Measurements from ENCODE around the gene SH3GL2.
"Not testable (repeated sequence)": the region's sequence is repeated elsewhere in the genome, so short reads cannot be mapped to it uniquely, and the experiment has no call there.

Gene SH3GL2

DNA sequence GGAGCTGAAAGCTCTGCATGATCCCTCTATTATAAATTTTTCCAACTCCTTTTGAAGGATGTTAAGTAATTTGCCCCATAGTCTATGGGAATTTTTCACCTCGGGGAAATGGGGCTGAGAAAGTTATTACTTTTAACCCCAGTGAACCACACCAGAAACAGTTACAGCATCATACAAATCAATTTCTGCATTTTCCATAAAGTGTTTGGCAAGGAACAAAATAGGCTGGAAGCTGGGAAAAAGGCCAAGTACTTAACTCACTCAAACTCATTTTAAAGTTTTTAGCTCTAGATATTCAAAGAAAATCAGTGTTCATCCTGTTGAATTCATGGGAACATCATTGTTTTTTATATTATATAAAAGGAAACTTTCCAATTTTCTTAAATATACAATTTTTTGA lies 160.9 kb downstream of the SH3GL2 start:
- Histone ChIP-seq H3K27ac (ENCODE audit: low read length) (no peak overlapping the region), H3K4me1 (ENCODE audit: control insufficient read depth, insufficient read depth, low read length) (peaks cover 1% of the 10 kb centered on the region; the same call in 1 of the 2 replicates), H3K9me3 (ENCODE audit: control insufficient read depth, insufficient read depth, low read length) (no peaks in the 10 kb centered on the region), H3K4me3 (ENCODE audit: low read length) (no peak overlapping the region), H3K27me3 (ENCODE audit: control insufficient read depth, insufficient read depth, low read length) (no peaks in the 10 kb centered on the region), H3K36me3 (ENCODE audit: control insufficient read depth, insufficient read depth, low read length) (no peaks in the 10 kb centered on the region)
- no peak for DNase-seq (ENCODE audit: low read depth, low spot score)
- no CpG with 5 or more reads among the region's 1 CpG for WGBS (ENCODE audit: insufficient coverage, insufficient read length)

DNA sequence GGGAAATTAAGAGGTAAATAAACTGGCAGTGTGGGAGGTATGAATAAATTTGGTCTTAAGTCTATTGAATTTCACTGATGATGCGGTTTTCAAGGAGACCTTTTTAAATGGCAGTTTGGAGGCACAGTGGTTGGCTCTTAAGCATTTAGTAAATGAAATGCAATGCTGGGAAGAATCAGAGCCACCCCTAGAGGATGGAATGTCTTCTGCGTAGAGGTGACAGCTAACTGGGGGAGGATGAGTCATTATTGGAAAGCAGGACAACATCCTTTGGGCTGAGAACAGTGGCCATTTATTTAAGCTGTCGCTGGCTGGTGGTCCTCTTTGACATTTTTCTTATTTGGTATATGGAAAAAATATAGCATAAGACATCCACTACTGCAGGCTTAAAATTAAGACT lies 163.2 kb downstream of the SH3GL2 start:
- Histone ChIP-seq H3K9me3 (ENCODE audit: control insufficient read depth, insufficient read depth, low read length) (no peaks in the 10 kb centered on the region), H3K27ac (ENCODE audit: low read length) (no peak overlapping the region), H3K36me3 (ENCODE audit: control insufficient read depth, insufficient read depth, low read length) (no peaks in the 10 kb centered on the region), H3K27me3 (ENCODE audit: control insufficient read depth, insufficient read depth, low read length) (no peaks in the 10 kb centered on the region), H3K4me1 (ENCODE audit: control insufficient read depth, insufficient read depth, low read length) (peaks cover 1% of the 10 kb centered on the region; the same call in 1 of the 2 replicates), H3K4me3 (ENCODE audit: low read length) (no peak overlapping the region)
- peak; percentile 52 for DNase-seq (ENCODE audit: low read depth, low spot score)
- no CpG with 5 or more reads among the region's 3 CpGs for WGBS (ENCODE audit: insufficient coverage, insufficient read length)

DNA sequence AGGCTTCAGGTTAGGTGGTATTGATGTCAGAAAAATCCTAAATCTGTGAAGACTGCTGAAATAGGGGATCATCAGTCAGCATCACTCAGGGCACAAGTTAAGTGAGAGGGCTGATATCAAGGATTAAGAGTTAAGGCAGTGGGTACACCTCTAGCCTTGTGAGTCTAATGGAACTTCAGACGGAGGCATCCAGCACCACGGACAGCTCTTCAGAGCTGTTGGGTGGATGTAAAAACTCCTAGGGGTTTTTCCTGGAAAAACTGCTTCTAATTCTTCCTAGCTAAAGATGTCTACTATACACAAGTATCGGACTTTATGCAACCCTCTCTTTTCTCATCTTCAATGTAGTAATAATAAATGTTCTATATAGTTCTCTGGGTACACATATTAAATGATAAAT lies 165.9 kb downstream of the SH3GL2 start:
- no peaks in the 10 kb centered on the region for H3K36me3 ChIP-seq (ENCODE audit: control insufficient read depth, insufficient read depth, low read length)
- no peak overlapping the region for H3K4me3 ChIP-seq (ENCODE audit: low read length)
- H3K27ac ChIP-seq (ENCODE audit: low read length), result no peak overlapping the region
- WGBS (ENCODE audit: insufficient coverage, insufficient read length), result no CpG with 5 or more reads among the region's 3 CpGs
- peak; percentile 31 for DNase-seq (ENCODE audit: low read depth, low spot score)
- no peaks in the 10 kb centered on the region for H3K9me3 ChIP-seq (ENCODE audit: control insufficient read depth, insufficient read depth, low read length)
- H3K4me1 ChIP-seq (ENCODE audit: control insufficient read depth, insufficient read depth, low read length), result peaks cover 1% of the 10 kb centered on the region; the same call in 1 of the 2 replicates
- no peaks in the 10 kb centered on the region for H3K27me3 ChIP-seq (ENCODE audit: control insufficient read depth, insufficient read depth, low read length)

DNA sequence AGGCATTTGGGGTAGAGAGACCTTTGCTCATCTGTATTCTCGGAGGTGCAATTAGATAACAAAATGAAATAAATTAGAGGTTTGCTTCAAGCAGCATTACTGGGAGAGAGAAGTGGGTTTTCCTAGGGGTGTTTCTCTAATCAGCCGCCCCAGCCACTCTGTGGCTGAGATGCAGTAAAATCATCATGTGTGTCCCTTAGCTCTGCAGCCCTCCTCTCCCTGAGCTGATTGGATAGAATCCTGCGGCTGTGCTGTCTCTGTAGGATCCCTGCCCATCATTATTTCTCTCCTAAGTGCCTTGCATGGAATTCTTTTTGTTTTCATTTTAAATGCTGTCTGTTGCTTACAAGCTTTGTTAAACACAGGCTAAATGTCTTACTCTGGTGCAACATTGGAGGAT lies 171.4 kb downstream of the SH3GL2 start:
- H3K27ac ChIP-seq (ENCODE audit: low read length), result no peak overlapping the region
- no peaks in the 10 kb centered on the region for H3K9me3 ChIP-seq (ENCODE audit: control insufficient read depth, insufficient read depth, low read length)
- WGBS (ENCODE audit: insufficient coverage, insufficient read length), result no CpG with 5 or more reads among the region's 3 CpGs
- no peak for DNase-seq (ENCODE audit: low read depth, low spot score)
- no peak overlapping the region for H3K4me3 ChIP-seq (ENCODE audit: low read length)
- no peaks in the 10 kb centered on the region for H3K4me1 ChIP-seq (ENCODE audit: control insufficient read depth, insufficient read depth, low read length)
- no peaks in the 10 kb centered on the region for H3K36me3 ChIP-seq (ENCODE audit: control insufficient read depth, insufficient read depth, low read length)
- no peaks in the 10 kb centered on the region for H3K27me3 ChIP-seq (ENCODE audit: control insufficient read depth, insufficient read depth, low read length)

DNA sequence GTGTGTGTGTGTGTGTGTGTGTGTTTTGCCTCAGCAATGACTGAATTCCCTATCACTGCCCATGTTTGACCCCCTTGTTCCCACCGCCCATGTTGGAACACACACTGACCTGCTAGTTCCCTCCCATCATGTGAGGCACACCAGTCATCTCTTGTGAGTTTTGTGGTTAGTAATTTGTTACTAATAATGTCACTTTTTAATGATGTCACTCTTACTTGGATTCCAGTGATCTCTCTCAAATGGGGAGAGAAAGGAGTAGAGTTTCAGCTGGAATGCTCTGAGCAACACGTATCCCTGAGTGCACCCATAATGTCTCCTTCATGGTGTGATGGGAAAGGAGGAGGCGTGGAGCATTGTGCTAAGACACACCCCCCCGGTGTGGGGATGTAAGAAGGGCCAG lies 172.6 kb downstream of the SH3GL2 start:
- Histone ChIP-seq H3K9me3 (ENCODE audit: control insufficient read depth, insufficient read depth, low read length) (no peaks in the 10 kb centered on the region), H3K27me3 (ENCODE audit: control insufficient read depth, insufficient read depth, low read length) (no peaks in the 10 kb centered on the region), H3K4me3 (ENCODE audit: low read length) (no peak overlapping the region), H3K36me3 (ENCODE audit: control insufficient read depth, insufficient read depth, low read length) (no peaks in the 10 kb centered on the region), H3K4me1 (ENCODE audit: control insufficient read depth, insufficient read depth, low read length) (no peaks in the 10 kb centered on the region), H3K27ac (ENCODE audit: low read length) (no peak overlapping the region)
- no CpG with 5 or more reads among the region's 4 CpGs for WGBS (ENCODE audit: insufficient coverage, insufficient read length)
- no peak for DNase-seq (ENCODE audit: low read depth, low spot score)

DNA sequence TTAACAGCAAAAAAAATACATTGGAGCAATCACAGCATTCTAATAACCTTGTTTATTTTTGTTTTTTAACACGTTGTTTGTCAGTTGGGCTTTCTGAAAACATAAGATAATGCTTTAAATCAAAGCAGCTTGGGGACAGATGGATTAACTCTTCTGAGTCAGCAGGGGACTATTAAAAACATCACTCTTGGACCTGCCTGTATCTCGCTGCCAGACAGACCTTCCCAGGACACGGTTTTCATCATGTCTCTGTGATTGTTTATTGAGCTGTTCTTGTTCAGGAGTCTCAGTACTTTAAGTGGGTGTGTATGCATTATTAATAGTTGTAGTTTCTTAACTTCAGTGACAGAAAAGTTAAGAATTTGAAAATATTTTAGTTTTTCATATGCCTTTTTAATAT lies 173.2 kb downstream of the SH3GL2 start:
- Histone ChIP-seq H3K4me3 (ENCODE audit: low read length) (no peak overlapping the region), H3K27ac (ENCODE audit: low read length) (no peak overlapping the region), H3K36me3 (ENCODE audit: control insufficient read depth, insufficient read depth, low read length) (no peaks in the 10 kb centered on the region), H3K9me3 (ENCODE audit: control insufficient read depth, insufficient read depth, low read length) (no peaks in the 10 kb centered on the region), H3K4me1 (ENCODE audit: control insufficient read depth, insufficient read depth, low read length) (no peaks in the 10 kb centered on the region), H3K27me3 (ENCODE audit: control insufficient read depth, insufficient read depth, low read length) (no peaks in the 10 kb centered on the region)
- no peak for DNase-seq (ENCODE audit: low read depth, low spot score)
- no CpG with 5 or more reads among the region's 3 CpGs for whole genome bisulfite sequencing (ENCODE audit: insufficient coverage, insufficient read length)

DNA sequence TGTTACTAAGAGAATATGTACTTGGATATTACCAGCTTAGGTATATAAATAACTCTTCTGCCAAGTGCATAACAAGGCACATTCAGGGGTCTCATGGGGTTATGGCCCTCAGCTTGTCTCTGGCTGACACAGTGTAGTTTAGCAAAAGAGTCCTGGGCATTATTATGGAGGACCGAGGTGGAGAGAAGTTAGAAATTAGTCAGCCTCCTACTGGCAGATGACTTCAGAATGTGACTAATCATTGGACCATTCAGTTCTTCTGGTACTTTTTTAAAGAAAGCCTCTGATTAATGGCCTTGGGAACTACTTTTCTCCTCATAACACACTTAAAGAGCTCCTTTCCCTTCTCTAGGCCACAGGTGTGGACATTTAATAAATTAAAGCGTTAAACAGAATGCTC lies 178.9 kb downstream of the SH3GL2 start:
- no peak overlapping the region for H3K27ac ChIP-seq (ENCODE audit: low read length)
- no peaks in the 10 kb centered on the region for H3K27me3 ChIP-seq (ENCODE audit: control insufficient read depth, insufficient read depth, low read length)
- no peaks in the 10 kb centered on the region for H3K4me1 ChIP-seq (ENCODE audit: control insufficient read depth, insufficient read depth, low read length)
- no peaks in the 10 kb centered on the region for H3K9me3 ChIP-seq (ENCODE audit: control insufficient read depth, insufficient read depth, low read length)
- no peak overlapping the region for H3K4me3 ChIP-seq (ENCODE audit: low read length)
- WGBS (ENCODE audit: insufficient coverage, insufficient read length), result no CpG with 5 or more reads among the region's 2 CpGs
- no peaks in the 10 kb centered on the region for H3K36me3 ChIP-seq (ENCODE audit: control insufficient read depth, insufficient read depth, low read length)
- no peak for DNase-seq (ENCODE audit: low read depth, low spot score)

DNA sequence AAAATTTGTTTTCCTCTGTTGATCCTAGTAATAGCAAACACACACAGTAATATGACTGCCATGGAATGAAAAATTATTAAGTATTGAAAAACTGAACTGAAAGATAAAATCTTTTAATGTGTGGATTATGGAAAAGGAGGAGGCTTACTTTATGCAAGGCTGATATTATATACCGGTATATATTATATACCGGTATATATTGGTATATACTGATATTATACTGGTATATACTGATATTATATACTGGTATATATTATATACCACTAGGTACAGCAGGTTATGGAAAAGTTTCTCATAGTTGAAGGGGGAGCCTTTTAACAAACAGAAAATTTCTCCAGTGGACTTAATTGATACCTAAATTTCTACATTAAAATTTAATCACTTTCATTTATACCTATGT lies 181.4 kb downstream of the SH3GL2 start:
- no peaks in the 10 kb centered on the region for H3K36me3 ChIP-seq (ENCODE audit: control insufficient read depth, insufficient read depth, low read length)
- no peak overlapping the region for H3K4me3 ChIP-seq (ENCODE audit: low read length)
- H3K27me3 ChIP-seq (ENCODE audit: control insufficient read depth, insufficient read depth, low read length), result no peaks in the 10 kb centered on the region
- no CpG with 5 or more reads among the region's 2 CpGs for WGBS (ENCODE audit: insufficient coverage, insufficient read length)
- DNase-seq (ENCODE audit: low read depth, low spot score), result no peak
- H3K9me3 ChIP-seq (ENCODE audit: control insufficient read depth, insufficient read depth, low read length), result no peaks in the 10 kb centered on the region
- H3K4me1 ChIP-seq (ENCODE audit: control insufficient read depth, insufficient read depth, low read length), result no peaks in the 10 kb centered on the region
- H3K27ac ChIP-seq (ENCODE audit: low read length), result no peak overlapping the region

DNA sequence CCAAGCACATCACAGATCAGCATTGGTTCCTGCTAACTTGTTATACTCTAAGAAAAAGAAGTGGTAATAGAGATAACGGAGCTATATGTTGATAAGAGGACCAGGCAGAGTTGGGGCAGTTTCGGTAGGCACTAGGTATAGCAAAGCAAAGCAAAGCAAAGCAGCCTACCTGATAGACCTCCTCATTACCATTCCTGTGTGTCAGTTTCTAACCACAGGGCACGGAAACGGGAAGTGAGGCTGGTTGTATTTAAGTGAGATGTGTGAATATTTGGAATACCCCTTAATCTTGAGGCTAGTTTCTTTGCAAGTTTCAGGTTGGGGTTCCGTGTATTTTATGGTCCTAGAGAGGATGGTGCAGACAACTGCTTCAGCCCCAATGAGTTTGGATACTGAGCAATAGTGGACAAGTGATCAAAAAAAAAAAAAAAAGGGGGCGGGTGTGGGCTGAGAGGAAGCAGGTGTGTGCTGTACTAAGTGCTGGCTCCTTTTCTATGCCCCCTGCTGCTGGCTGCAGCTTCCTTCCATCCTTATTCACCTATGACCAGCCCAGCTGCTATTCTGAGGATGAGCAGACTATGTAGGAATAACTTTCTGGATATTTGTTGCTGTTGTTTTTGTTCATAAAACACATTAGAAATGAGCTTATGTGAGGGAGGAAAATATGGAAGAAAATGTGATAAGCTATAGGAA lies 183.3 kb downstream of the SH3GL2 start:
- DNase-seq (ENCODE audit: low read depth, low spot score), result no peak
- Histone ChIP-seq H3K4me3 (ENCODE audit: low read length) (no peak overlapping the region), H3K27me3 (ENCODE audit: control insufficient read depth, insufficient read depth, low read length) (no peaks in the 10 kb centered on the region), H3K27ac (ENCODE audit: low read length) (no peak overlapping the region), H3K36me3 (ENCODE audit: control insufficient read depth, insufficient read depth, low read length) (no peaks in the 10 kb centered on the region), H3K4me1 (ENCODE audit: control insufficient read depth, insufficient read depth, low read length) (no peaks in the 10 kb centered on the region), H3K9me3 (ENCODE audit: control insufficient read depth, insufficient read depth, low read length) (no peaks in the 10 kb centered on the region)
- WGBS (ENCODE audit: insufficient coverage, insufficient read length), result no CpG with 5 or more reads among the region's 6 CpGs

DNA sequence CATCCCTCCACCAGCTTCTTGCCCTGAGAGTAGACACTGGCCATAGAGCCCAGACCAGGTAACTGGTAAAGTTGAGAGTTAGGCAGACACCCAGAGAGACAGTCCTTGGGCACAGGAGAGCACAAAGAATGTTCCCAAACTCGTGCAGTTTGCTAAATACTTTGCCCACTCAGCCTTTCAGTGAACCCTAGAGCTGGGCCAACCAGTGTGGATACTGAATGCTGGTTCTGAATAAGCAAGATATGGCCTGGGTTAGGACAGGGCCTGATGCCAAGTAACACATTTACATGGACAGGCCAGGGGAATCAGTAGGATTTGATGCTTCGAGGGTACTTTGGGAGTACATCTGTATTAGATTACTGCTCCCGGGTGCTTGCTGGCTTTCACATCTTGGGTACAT lies 185.4 kb downstream of the SH3GL2 start:
- DNase-seq (ENCODE audit: low read depth, low spot score), result no peak
- no CpG with 5 or more reads among the region's 3 CpGs for WGBS (ENCODE audit: insufficient coverage, insufficient read length)
- Histone ChIP-seq H3K4me1 (ENCODE audit: control insufficient read depth, insufficient read depth, low read length) (no peaks in the 10 kb centered on the region), H3K4me3 (ENCODE audit: low read length) (no peak overlapping the region), H3K36me3 (ENCODE audit: control insufficient read depth, insufficient read depth, low read length) (no peaks in the 10 kb centered on the region), H3K9me3 (ENCODE audit: control insufficient read depth, insufficient read depth, low read length) (no peaks in the 10 kb centered on the region), H3K27me3 (ENCODE audit: control insufficient read depth, insufficient read depth, low read length) (no peaks in the 10 kb centered on the region), H3K27ac (ENCODE audit: low read length) (no peak overlapping the region)

DNA sequence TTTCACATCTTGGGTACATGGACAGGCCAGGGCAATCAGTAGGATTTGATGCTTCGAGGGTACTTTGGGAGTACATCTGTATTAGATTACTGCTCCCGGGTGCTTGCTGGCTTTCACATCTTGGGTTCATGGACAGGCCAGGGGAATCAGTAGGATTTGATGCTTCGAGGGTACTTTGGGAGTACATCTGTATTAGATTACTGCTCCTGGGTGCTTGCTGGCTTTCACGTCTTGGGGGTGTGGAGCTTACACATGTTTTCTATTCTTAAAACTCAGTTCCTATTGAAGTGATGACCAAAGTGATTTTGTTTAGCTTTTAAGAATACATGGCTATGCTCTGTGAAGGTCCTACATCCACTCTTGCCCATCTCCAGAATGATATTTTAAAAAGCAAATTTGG lies 186.3 kb downstream of the SH3GL2 start:
- H3K36me3 ChIP-seq (ENCODE audit: control insufficient read depth, insufficient read depth, low read length); H3K4me3 ChIP-seq (ENCODE audit: low read length); H3K4me1 ChIP-seq (ENCODE audit: control insufficient read depth, insufficient read depth, low read length); H3K27ac ChIP-seq (ENCODE audit: low read length); DNase-seq (ENCODE audit: low read depth, low spot score); H3K27me3 ChIP-seq (ENCODE audit: control insufficient read depth, insufficient read depth, low read length); H3K9me3 ChIP-seq (ENCODE audit: control insufficient read depth, insufficient read depth, low read length): not testable (repeated sequence)
- WGBS (ENCODE audit: insufficient coverage, insufficient read length), result no CpG with 5 or more reads among the region's 4 CpGs
